Astrocyte (in vitro differentiated cells and primary cell): ENCODE measurements around the gene GRK5. TPM values are rescaled to one million over a fixed set of nuclear protein-coding genes. Genes with fewer than 3 reads are reported as not detected.

ENCODE experiments used
- DNase-seq: peaks from one replicate; pipeline ENCODE4 v3.0.0-alpha.2; 2010; ENCODE audit warnings: low read depth
- FAIRE-seq: peaks from 2 replicates; lab custom pipeline; 2011; peaks lifted over from hg19 to GRCh38; lab: Jason Lieb, UNC
- H2AFZ ChIP-seq: 2 replicates; pipeline ENCODE4 v1.6.0; 2012; ENCODE audit warnings: low read depth, low read length, inconsistent platforms
- H3K27ac ChIP-seq: 2 replicates; pipeline ENCODE4 v1.5.1; 2011; ENCODE audit warnings: low read depth, low read length, inconsistent platforms
- H3K27me3 ChIP-seq: 2 replicates; pipeline ENCODE4 v1.6.0; 2011; ENCODE audit warnings: low read length, inconsistent platforms; ENCODE audit not compliant: insufficient read depth
- H3K36me3 ChIP-seq: 2 replicates; pipeline ENCODE4 v1.5.1; 2011; ENCODE audit warnings: low read length, inconsistent platforms; ENCODE audit not compliant: insufficient read depth
- H3K4me1 ChIP-seq: 2 replicates; pipeline ENCODE4 v1.5.1; 2011; ENCODE audit warnings: low read length, inconsistent platforms; ENCODE audit not compliant: insufficient read depth
- H3K4me2 ChIP-seq: 2 replicates; pipeline ENCODE4 v1.6.0; 2012; ENCODE audit warnings: low read length, inconsistent platforms
- H3K4me3 ChIP-seq: 2 replicates; pipeline ENCODE4 v1.5.1; 2011; ENCODE audit warnings: low read depth, mild to moderate bottlenecking, low read length, inconsistent platforms; ENCODE audit not compliant: insufficient read depth
- H3K79me2 ChIP-seq: 2 replicates; pipeline ENCODE4 v1.6.0; 2012; ENCODE audit warnings: mild to moderate bottlenecking, low read length, inconsistent platforms; ENCODE audit not compliant: insufficient read depth
- H3K9ac ChIP-seq: 2 replicates; pipeline ENCODE4 v1.6.0; 2012; ENCODE audit warnings: mild to moderate bottlenecking, low read length, inconsistent platforms
- H3K9me3 ChIP-seq: 2 replicates; pipeline ENCODE4 v1.5.1; 2012; ENCODE audit warnings: low read depth, mild to moderate bottlenecking, low read length, inconsistent platforms; ENCODE audit not compliant: insufficient read depth
- H4K20me1 ChIP-seq: 2 replicates; pipeline ENCODE4 v1.6.0; 2012; ENCODE audit warnings: low read length, inconsistent platforms; ENCODE audit not compliant: insufficient read depth
- H3K27ac Mint-ChIP-seq: one replicate; pipeline ENCODE4 v1.8.0; 2021; ENCODE audit warnings: mild to moderate bottlenecking, mixed read lengths; ENCODE audit not compliant: unreplicated experiment
- H3K27me3 Mint-ChIP-seq: one replicate; pipeline ENCODE4 v1.8.0; 2021; ENCODE audit warnings: low read depth, mixed read lengths; ENCODE audit not compliant: unreplicated experiment
- H3K36me3 Mint-ChIP-seq: one replicate; pipeline ENCODE4 v1.8.0; 2021; ENCODE audit warnings: low read depth, mixed read lengths; ENCODE audit not compliant: unreplicated experiment
- H3K4me1 Mint-ChIP-seq: one replicate; pipeline ENCODE4 v1.8.0; 2021; ENCODE audit warnings: low read depth, mixed read lengths; ENCODE audit not compliant: unreplicated experiment
- H3K4me3 Mint-ChIP-seq: one replicate; pipeline ENCODE4 v1.8.0; 2021; ENCODE audit warnings: mild to moderate bottlenecking, moderate library complexity, mixed read lengths; ENCODE audit not compliant: unreplicated experiment
- H3K9me3 Mint-ChIP-seq: one replicate; pipeline ENCODE4 v1.8.0; 2021; ENCODE audit warnings: mild to moderate bottlenecking, mixed read lengths; ENCODE audit not compliant: unreplicated experiment
- CTCF ChIP-seq: IDR thresholded peaks from 2 replicates; pipeline ENCODE4 v1.5.1; 2011; ENCODE audit warnings: low read depth, mild to moderate bottlenecking, inconsistent platforms, low read length, moderate library complexity; ENCODE audit not compliant: insufficient read depth
- EZH2 ChIP-seq: IDR thresholded peaks from 2 replicates; pipeline ENCODE4 v1.6.1; 2012; ENCODE audit warnings: mild to moderate bottlenecking, low read length, inconsistent platforms; ENCODE audit not compliant: insufficient read depth
- total RNA-seq: library from RNA; stranded (reverse); gene quantifications from 2 replicates; pipeline ENCODE4 v1.2.1, GENCODE V29; 2021

Gene GRK5
- total RNA-seq, 1 donor from 2014 or later: 8.5 TPM

GRCh38 chr10:119415536-119416503 is 208.4 kb downstream of the GRK5 start:
- no peak overlapping the region for H3K9ac ChIP-seq
- H4K20me1 ChIP-seq: peaks cover 15% of the 10 kb centered on the region
- H3K4me2 ChIP-seq: no peak overlapping the region
- H3K4me3 ChIP-seq: no peak overlapping the region
- H3K79me2 ChIP-seq: no peaks in the 10 kb centered on the region
- Mint-ChIP-seq H3K27me3 (peaks cover 26% of the 10 kb centered on the region), H3K4me1 (peaks cover 11% of the 10 kb centered on the region), H3K27ac (no peak overlapping the region), H3K9me3 (no peaks in the 10 kb centered on the region), H3K36me3 (peaks cover 9% of the 10 kb centered on the region), H3K4me3 (no peak overlapping the region)
- no peak for TF ChIP-seq EZH2
- no peak for TF ChIP-seq CTCF
- H2AFZ ChIP-seq: no peak overlapping the region
- H3K9me3 ChIP-seq: no peaks in the 10 kb centered on the region
- peaks cover 2% of the 10 kb centered on the region for H3K27me3 ChIP-seq
- FAIRE-seq: no peak
- H3K4me1 ChIP-seq: peaks cover 16% of the 10 kb centered on the region
- H3K27ac ChIP-seq: no peak overlapping the region
- DNase-seq: no peak
- no peaks in the 10 kb centered on the region for H3K36me3 ChIP-seq

GRCh38 chr10:119416855-119417254 is 209.5 kb downstream of the GRK5 start:
- Histone ChIP-seq H2AFZ (no peak overlapping the region), H4K20me1 (peaks cover 16% of the 10 kb centered on the region), H3K4me1 (peaks cover 16% of the 10 kb centered on the region), H3K27me3 (peaks cover 2% of the 10 kb centered on the region), H3K4me3 (no peak overlapping the region), H3K36me3 (no peaks in the 10 kb centered on the region), H3K4me2 (no peak overlapping the region), H3K9ac (no peak overlapping the region), H3K9me3 (no peaks in the 10 kb centered on the region), H3K79me2 (no peaks in the 10 kb centered on the region), H3K27ac (no peak overlapping the region)
- FAIRE-seq (peak; percentile 9), DNase-seq (no peak)
- no peaks in the 10 kb centered on the region for H3K9me3 Mint-ChIP-seq
- H3K27ac Mint-ChIP-seq: no peak overlapping the region
- peaks cover 5% of the 10 kb centered on the region for H3K36me3 Mint-ChIP-seq
- peaks cover 16% of the 10 kb centered on the region for H3K4me1 Mint-ChIP-seq
- H3K27me3 Mint-ChIP-seq: peaks cover 27% of the 10 kb centered on the region
- TF ChIP-seq CTCF (peak; percentile 65), EZH2 (no peak)
- no peak overlapping the region for H3K4me3 Mint-ChIP-seq

GRCh38 chr10:119417852-119418251 is 210.5 kb downstream of the GRK5 start:
- Histone ChIP-seq H3K27me3 (peaks cover 2% of the 10 kb centered on the region), H3K4me1 (peaks cover 8% of the 10 kb centered on the region), H3K36me3 (no peaks in the 10 kb centered on the region), H2AFZ (no peak overlapping the region), H3K4me3 (no peak overlapping the region), H3K9me3 (no peaks in the 10 kb centered on the region), H3K27ac (no peak overlapping the region), H4K20me1 (peaks cover 22% of the 10 kb centered on the region), H3K9ac (no peak overlapping the region), H3K4me2 (no peak overlapping the region), H3K79me2 (no peaks in the 10 kb centered on the region)
- H3K4me1 Mint-ChIP-seq: peaks cover 23% of the 10 kb centered on the region
- FAIRE-seq (no peak), DNase-seq (no peak)
- H3K9me3 Mint-ChIP-seq: no peaks in the 10 kb centered on the region
- no peak overlapping the region for H3K27ac Mint-ChIP-seq
- peaks cover 32% of the 10 kb centered on the region for H3K27me3 Mint-ChIP-seq
- TF ChIP-seq CTCF (no peak), EZH2 (no peak)
- H3K4me3 Mint-ChIP-seq: no peak overlapping the region
- peaks cover 5% of the 10 kb centered on the region for H3K36me3 Mint-ChIP-seq
